GM12872 (cell line): ENCODE results near the gene GLTP.

ENCODE experiments used
- TF ChIP-seq, protein P1 (sequence below): IDR thresholded peaks from 3 replicates; pipeline ENCODE4 v1.5.1; 2011; ENCODE audit warnings: low read depth, mild to moderate bottlenecking, low read length, moderate library complexity; ENCODE audit not compliant: insufficient read depth

The GLTP gene

GRCh38 chr12:109923481-109924245 lies 43.3 kb upstream of the GLTP start:
- TF ChIP-seq, protein P1, sequence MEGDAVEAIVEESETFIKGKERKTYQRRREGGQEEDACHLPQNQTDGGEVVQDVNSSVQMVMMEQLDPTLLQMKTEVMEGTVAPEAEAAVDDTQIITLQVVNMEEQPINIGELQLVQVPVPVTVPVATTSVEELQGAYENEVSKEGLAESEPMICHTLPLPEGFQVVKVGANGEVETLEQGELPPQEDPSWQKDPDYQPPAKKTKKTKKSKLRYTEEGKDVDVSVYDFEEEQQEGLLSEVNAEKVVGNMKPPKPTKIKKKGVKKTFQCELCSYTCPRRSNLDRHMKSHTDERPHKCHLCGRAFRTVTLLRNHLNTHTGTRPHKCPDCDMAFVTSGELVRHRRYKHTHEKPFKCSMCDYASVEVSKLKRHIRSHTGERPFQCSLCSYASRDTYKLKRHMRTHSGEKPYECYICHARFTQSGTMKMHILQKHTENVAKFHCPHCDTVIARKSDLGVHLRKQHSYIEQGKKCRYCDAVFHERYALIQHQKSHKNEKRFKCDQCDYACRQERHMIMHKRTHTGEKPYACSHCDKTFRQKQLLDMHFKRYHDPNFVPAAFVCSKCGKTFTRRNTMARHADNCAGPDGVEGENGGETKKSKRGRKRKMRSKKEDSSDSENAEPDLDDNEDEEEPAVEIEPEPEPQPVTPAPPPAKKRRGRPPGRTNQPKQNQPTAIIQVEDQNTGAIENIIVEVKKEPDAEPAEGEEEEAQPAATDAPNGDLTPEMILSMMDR = no peak

DNA sequence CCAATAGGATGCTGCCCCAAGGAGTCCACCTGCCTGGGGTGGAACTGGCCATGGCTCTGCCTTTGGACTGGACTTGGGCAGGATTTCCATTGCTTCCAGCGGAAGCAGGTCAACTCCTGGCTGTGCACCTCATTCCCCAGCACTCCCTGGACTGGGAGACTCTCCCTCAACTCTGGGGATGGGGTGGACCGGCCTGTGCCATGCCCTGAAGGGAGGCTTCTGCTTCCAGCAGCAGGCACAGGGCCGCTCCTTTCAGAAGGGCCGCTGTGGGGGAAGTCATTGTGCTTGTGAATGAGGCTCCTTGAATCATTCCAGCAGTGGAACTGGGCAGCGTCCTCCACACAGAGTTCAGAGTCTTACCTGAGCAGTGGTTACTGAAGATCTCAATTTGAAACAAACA lies 42.7 kb upstream of the GLTP start:
- TF ChIP-seq, protein P1 = no peak

- TF ChIP-seq, protein P1 = no peak
Measured at GRCh38 chr12:109921982-109922381, 41.6 kb upstream of the GLTP start.

DNA sequence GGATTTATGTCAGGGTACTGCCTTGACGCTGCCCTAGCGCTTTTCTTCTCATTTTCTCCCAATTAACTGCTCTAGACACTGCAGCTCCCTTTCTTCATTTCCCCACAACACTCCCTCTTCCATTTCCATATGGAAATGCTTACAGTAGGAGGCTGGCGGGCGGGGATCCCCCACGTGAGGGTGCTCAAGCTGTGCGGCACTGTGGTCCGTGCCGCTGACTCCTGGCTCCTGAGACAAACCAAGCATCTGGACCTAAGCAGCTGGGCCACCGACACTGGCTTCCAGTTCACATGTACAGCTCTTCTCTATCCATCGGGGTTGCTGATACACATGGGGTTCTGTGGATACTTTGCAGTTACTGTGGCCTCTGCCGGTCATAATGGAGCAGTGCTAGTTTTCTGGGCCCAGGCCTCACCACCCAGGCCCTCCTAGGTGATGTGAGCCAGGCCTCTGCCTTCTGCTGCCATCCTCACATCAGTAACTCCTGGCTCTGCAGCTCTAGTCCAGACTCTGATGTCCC lies 40.0 kb upstream of the GLTP start:
- TF ChIP-seq, protein P1 = no peak

- TF ChIP-seq, protein P1 = no peak
Measured at GRCh38 chr12:109919456-109919855, 39.1 kb upstream of the GLTP start.

DNA sequence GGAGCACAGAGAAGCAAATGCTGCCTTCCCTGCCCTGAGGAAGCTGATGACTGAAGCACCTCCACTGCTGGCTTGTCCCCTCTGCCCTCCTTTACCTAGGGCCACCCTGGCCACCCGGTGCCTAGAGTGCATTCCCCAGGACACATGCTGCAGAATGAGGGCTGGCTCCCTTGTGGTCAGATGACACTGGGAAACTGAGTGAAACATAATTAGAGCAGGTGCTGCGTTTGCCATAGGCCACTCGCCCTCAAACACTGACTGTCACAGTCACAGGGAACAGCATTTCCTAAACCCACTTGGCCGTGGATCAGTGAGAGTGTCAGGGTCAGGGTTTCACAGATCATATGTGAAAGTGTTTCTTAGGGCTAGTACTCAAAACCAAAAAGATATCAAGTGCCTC lies 35.7 kb upstream of the GLTP start:
- TF ChIP-seq, protein P1 = no peak

DNA sequence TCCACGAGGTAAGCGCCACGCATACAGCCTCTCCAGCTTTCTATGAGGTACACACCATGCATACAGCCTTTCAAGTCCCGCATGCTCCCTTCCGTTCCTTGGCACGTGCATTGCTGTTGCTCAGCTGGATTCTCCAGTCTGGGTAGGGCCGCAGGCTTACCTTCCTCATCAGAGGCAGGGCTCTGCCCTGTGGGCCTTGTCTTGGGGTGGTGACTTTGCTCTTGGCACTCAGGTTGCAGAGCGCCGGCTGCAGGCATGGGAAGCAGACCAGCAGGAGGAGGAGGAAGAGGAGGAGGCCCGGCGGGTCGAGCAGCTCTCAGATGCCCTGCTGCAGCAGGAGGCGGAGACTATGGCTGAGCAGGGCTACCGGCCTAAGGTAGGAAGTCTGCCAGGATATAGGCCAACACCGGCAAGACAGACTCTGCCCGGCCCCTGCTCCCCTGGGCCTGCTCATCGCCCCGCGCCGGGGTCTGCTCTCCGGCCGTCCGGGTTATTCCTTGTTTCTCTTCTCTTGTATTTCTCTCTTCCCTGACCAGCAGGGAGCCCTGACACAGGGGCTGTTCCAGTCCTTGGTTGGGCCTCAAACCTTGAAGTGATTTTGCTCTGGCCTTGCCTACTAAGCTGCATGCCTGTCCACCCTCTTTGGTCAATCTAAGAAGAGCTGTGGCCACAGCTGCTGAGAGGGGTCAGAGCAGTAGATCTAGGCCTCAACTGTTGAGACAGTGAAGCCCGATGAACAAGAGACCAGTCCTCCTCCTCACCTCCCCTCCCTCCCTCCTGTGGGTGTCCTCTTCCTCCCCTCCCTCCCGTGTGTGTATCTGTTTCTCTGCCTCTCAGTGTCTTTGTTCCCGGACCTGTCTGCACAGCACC lies 35.1 kb upstream of the GLTP start:
- TF ChIP-seq, protein P1 = no peak
